Loucy (cell line): Measurements from ENCODE around the gene ASTN2.

Experiments used
- CTCF ChIP-seq: fragments of 200-600 bp; sonication (generic); conservative IDR thresholded peaks from 2 replicates; pipeline ENCODE4 v1.5.1; 2014; ENCODE audit warnings: mild to moderate bottlenecking, antibody characterized with exemption, low read length
- EZH2phosphoT487 ChIP-seq: fragments of 200-600 bp; IDR thresholded peaks from 2 replicates; pipeline ENCODE4 v1.6.1; 2018; ENCODE audit warnings: antibody characterized with exemption, mild to moderate bottlenecking, moderate library complexity, borderline replicate concordance

- TF ChIP-seq EZH2phosphoT487 (no peak), CTCF (no peak)
Measured at GRCh38 chr9:117214416-117214815, 200.4 kb downstream of the ASTN2 start.
